GM12801 (cell line): ENCODE data around the gene EXOC4.

Experiments used
- TF ChIP-seq, protein P1 (sequence below): IDR thresholded peaks from one replicate; pipeline ENCODE4 v1.5.1; 2011; ENCODE audit warnings: control low read depth; ENCODE audit not compliant: insufficient read length; ENCODE audit errors: extremely low read depth

EXOC4 gene

DNA sequence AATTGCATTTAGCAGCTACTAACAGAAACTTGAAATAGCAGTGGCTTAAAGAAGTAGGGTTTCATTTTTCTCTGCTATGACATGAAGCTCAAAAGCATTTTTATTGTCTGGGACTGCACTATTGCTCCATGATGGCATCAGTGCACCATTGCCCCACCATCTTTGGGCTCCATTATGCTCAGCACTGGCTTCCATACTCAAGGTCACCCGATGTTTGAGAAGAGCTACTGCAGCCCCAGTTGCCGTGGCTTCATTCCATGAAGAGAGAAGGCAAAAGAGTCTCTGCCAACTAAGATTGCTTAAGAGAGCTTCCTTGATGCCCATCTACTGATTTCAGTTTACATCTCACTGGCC lies 682.1 kb downstream of the EXOC4 start:
- TF ChIP-seq, protein P1, sequence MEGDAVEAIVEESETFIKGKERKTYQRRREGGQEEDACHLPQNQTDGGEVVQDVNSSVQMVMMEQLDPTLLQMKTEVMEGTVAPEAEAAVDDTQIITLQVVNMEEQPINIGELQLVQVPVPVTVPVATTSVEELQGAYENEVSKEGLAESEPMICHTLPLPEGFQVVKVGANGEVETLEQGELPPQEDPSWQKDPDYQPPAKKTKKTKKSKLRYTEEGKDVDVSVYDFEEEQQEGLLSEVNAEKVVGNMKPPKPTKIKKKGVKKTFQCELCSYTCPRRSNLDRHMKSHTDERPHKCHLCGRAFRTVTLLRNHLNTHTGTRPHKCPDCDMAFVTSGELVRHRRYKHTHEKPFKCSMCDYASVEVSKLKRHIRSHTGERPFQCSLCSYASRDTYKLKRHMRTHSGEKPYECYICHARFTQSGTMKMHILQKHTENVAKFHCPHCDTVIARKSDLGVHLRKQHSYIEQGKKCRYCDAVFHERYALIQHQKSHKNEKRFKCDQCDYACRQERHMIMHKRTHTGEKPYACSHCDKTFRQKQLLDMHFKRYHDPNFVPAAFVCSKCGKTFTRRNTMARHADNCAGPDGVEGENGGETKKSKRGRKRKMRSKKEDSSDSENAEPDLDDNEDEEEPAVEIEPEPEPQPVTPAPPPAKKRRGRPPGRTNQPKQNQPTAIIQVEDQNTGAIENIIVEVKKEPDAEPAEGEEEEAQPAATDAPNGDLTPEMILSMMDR = no peak

DNA sequence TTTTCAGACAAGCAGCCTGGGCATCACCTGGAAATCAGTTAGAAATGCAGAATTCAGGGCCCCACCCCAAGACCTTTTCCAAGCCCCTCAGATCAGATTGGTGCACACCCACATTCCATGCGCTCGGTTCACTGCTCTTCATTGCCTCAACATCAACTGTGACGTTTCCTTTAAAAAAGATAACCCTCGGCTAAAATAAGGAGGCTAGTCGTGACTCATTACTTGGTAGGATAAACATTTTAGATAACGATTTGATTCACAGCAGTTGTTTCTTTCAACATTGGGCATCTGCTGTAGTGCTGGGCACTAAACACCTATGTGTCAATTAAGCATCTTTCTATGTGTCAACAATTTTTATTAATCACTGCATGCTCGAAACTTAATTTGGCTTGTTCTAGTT lies 683.2 kb downstream of the EXOC4 start:
- TF ChIP-seq, protein P1 = no peak

DNA sequence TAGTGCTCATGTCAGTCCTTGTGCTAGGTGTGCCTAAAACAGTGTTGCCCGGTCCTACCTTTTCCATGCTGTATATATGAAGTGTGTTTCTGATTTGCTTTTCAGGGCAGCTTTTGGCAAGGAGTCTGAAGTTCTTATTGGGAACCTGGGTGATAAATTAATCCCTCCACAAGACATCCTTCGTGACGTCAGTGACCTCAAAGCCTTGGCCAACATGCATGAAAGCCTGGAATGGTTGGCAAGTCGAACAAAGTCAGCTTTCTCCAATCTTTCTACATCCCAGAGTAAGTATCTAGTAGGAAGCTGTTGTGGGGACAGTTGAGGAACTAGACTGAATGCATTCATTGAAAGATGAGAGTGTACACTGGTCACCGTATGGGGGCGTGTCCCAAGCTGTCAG lies 684.9 kb downstream of the EXOC4 start:
- TF ChIP-seq, protein P1 = no peak

DNA sequence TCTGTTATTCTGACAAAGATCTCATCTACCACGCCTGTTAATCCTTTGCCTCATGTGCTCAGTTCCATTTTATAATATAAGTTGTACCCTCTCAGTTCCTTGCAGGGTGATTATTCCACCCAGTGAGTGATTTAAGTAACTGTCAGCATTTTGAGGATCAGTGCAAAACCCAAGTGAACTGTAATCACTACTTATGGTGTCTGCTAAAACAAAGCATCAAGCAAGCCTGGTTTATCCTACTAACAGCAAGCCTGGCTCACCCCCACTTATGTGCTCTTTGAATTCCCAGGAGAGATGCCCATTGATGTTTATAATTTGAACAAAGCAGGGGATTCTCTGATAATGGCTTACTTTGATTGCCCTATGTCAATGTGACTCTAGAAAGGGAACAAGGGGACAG lies 687.5 kb downstream of the EXOC4 start:
- TF ChIP-seq, protein P1 = no peak

DNA sequence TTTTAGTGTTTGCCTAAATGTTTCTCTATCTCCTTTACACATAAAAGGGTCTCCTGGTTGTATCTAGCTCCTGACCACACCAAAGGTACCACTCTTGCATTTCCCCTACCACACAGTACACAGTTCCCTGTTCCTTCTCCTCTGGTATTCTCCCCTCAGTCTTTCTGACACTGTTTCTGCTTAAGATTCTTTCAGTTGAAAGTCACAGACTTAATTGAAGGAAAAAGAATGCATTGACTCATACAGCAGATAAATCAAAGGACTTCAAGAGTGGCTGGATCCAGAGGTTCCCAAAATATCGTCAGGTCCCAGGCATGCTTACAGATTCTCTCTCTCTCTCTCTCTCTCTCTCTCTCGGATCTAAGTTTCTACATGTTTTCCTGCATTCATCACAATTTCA lies 688.6 kb downstream of the EXOC4 start:
- TF ChIP-seq, protein P1 = no peak

DNA sequence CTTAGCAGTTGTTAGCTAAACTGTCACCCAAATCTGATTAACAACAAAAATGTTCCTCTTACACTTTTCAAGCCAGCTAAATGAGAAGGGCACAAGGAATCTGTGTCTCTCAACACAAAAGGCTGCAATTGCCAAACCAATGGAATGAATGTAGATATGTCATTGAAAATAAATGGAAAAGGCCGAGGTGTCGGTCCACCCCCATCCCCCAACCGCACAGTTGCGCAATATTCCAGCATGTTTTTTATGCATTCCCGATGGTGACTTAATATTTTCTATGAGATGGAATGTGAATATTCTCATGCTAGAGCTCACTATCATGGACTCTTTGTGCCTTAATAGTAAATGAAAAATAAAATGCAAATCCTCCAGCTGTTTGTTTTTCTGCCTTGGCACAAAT lies 692.6 kb downstream of the EXOC4 start:
- TF ChIP-seq, protein P1 = no peak

DNA sequence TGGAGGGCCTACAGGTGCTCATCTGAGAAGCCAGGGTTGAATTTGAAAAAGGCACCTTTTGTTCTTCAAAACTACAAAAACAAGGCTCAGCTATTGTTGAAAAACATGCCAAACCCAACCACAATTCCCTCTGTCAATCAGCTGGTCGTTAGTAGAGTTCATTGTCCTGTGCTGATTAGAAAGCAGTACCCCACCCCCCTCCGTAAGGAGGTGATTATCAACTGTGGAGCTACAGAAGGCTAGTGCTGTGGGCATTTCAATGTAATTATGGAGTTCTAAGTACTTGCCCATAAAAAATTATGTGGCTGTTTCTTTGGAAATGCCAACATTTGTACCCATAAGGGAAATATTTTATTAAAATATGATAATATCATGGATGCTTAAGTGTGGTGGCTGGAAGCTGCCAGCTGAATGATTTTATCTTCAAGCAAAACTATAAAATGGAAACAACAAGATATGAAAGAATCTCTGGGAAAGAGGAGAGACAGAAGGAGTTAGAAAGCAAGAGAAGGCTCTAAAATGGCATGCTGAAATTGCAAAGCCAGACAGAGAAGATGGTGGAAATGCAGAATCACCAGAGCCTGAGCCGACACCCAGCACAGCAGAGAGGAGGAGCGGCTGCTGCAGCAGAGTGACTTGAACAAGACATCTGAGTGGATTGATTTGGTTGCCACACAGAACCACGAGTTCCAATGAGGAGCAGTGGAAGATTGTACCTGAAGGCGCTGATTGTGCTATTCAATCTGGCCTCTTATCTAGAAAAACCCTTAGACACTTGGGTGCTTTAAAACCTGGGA lies 694.8 kb downstream of the EXOC4 start:
- TF ChIP-seq, protein P1 = no peak
